M059J (cell line): Measurements from ENCODE around the gene TFIP11. TPM values are rescaled to one million over a fixed set of nuclear protein-coding genes. Genes with fewer than 3 reads are reported as not detected.

ENCODE experiments used
- DNase-seq: peaks from one replicate; pipeline ENCODE4 v3.0.0-alpha.2; 2012; ENCODE audit warnings: low read depth
- total RNA-seq: library from RNA; depleted of rRNA; stranded (reverse); fragments of >200 nt; shearing (Covaris generic); gene quantifications from 2 replicates; pipeline ENCODE4 v1.2.3, GENCODE V29; 2014; rRNA removed

TFIP11 gene
- total RNA-seq, 1 experiment from 2014 or later = 19.1 TPM

GRCh38 chr22:26448334-26448733 lies 63.9 kb downstream of the TFIP11 start:
- no peak for DNase-seq

GRCh38 chr22:26447584-26448329 lies 64.5 kb downstream of the TFIP11 start:
- no peak for DNase-seq

- DNase-seq = no peak
Measured at GRCh38 chr22:26446808-26447515, 65.3 kb downstream of the TFIP11 start.

GRCh38 chr22:26445577-26446275 lies 66.5 kb downstream of the TFIP11 start:
- DNase-seq = no peak

GRCh38 chr22:26444777-26445176 lies 67.5 kb downstream of the TFIP11 start:
- DNase-seq = no peak

GRCh38 chr22:26443901-26444690 lies 68.2 kb downstream of the TFIP11 start:
- DNase-seq = no peak

GRCh38 chr22:26442086-26442756 lies 70.1 kb downstream of the TFIP11 start:
- no peak for DNase-seq

Other genes with a start within 250 kb of the TFIP11 start
- gene ASPHD2, start 83.2 kb downstream of the TFIP11 start, total RNA-seq = 2.7 and 3.8 TPM in 2 replicates
- gene HPS4, start 28.7 kb downstream of the TFIP11 start, total RNA-seq = 16.3 and 20.5 TPM in 2 replicates
- 20.1 and 24.0 TPM in 2 replicates for gene SRRD, start 28.6 kb downstream of the TFIP11 start, total RNA-seq
- gene TPST2, start 77.7 kb upstream of the TFIP11 start, total RNA-seq = 24.5 and 34.8 TPM in 2 replicates
- not detected in 2 replicates for gene CRYBB1, start 105.6 kb upstream of the TFIP11 start, total RNA-seq
- not detected in 2 replicates for gene CRYBA4, start 109.5 kb upstream of the TFIP11 start, total RNA-seq
- 0.02 TPM in 2 replicates for gene MIAT, start 145.1 kb upstream of the TFIP11 start, total RNA-seq